Measurements from ENCODE around the gene MAP3K12.

The MAP3K12 gene

DNA sequence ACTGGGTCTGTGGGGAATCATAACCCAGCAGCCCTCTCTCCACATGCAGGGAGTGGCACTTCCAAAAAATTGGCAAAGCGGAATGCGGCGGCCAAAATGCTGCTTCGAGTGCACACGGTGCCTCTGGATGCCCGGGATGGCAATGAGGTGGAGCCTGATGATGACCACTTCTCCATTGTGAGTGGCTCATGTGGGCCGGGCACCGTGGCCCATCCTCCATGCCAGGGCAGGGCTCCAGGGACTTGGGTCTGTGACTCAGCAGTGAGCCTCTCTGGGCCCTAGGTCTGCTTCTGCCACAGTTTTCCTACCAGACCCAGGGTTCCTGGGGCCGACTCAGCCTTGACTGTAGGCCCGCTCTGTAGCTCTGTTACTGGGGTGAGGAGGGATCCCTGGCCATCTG lies 5.8 kb upstream of the MAP3K12 start:
- Histone ChIP-seq H2BK5ac (ENCODE audit: low read depth, low read length, poor library complexity, severe bottlenecking) (no peak overlapping the region), H2AFZ (ENCODE audit: low read depth, low read length) (no peak overlapping the region), H3K27me3 (ENCODE audit: control insufficient read depth in 1 of 2, insufficient read depth in 1 of 2, low read length in 2 of 2) (no peaks in the 10 kb centered on the region), H3K4me2 (ENCODE audit: low read length, poor library complexity, severe bottlenecking) (no peak overlapping the region), H3K9ac (ENCODE audit: low read length) (peak overlapping the region; percentile 51), H3K23ac (ENCODE audit: low read length in 2 of 2) (no peak overlapping the region), H4K8ac (ENCODE audit: low read length) (no peak overlapping the region), H3K9me3 (ENCODE audit: control insufficient read depth, low read length) (no peaks in the 10 kb centered on the region), H3K4me3 (ENCODE audit: insufficient read depth in 1 of 2, low read depth in 1 of 2, low read length in 2 of 2) (no peak overlapping the region), H3K14ac (ENCODE audit: low read length in 2 of 2) (no peak overlapping the region), H3K4ac (ENCODE audit: low read depth in 1 of 2, low read length in 2 of 2) (no peak overlapping the region), H2BK15ac (ENCODE audit: low read depth, poor library complexity, severe bottlenecking) (no peak overlapping the region), H3K79me1 (replicated peaks; ENCODE audit: low read length, poor library complexity, severe bottlenecking) (peaks cover 36% of the 10 kb centered on the region), H4K91ac (ENCODE audit: low read length) (no peak overlapping the region), H3K27ac (ENCODE audit: low read length, poor library complexity, severe bottlenecking) (no peak overlapping the region), H2AK5ac (ENCODE audit: low read length, severe bottlenecking) (no peak overlapping the region), H3K4me1 (ENCODE audit: control insufficient read depth, insufficient read depth, low read depth, low read length) (peaks cover 18% of the 10 kb centered on the region), H2BK12ac (ENCODE audit: low read length in 2 of 2) (no peak overlapping the region), H3K36me3 (ENCODE audit: control insufficient read depth in 1 of 2, insufficient read depth in 2 of 2, low read depth in 1 of 2, low read length in 2 of 2) (peaks cover 52 to 57% of the 10 kb centered on the region in 2 experiments), H3K18ac (ENCODE audit: low read depth in 1 of 2, low read length in 2 of 2) (no peak overlapping the region), H2BK120ac (ENCODE audit: low read depth, low read length) (no peak overlapping the region)
- no peak for DNase-seq
- 94% methylated on average over 10 of the region's 10 CpGs for WGBS

DNA sequence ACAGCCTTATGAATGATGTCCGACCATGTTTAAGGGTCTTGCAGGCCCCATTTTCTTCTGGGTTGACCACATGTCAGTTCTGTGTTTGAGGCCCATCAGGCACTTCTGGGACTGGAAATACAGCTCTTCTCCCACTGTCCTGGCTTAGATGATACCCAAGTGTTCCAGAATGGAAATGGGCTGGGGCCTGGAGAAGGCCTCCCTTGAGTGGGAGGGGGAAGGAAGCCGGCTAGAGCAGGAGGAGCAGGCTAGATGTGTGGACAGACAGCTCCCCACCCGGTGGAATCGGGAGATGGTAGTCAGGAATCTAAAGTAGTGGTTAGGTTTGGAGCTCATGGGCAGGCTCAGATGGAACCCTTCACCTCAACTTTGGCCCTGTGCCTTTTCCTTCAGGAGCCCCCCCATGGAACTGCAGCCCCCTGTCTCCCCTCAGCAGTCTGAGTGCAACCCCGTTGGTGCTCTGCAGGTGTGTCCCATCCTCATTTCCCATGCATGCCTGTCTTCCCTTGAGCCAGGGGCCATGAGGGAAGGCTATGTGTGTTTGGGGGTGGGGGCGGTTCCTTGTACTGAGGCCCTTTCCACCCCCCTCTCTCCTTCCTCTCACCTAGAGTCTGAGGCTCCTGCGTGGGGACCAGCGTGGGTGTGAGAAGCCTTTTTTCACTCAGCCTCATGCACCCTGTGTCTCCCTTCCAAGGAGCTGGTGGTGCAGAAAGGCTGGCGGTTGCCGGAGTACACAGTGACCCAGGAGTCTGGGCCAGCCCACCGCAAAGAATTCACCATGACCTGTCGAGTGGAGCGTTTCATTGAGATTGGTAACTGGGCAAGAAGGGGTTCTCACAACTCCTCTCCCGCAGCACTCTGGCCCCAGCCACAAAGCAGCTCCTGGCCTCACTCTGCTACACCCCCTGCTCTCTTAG lies 5.0 kb upstream of the MAP3K12 start:
- H2BK12ac ChIP-seq (ENCODE audit: low read length in 2 of 2): no peak overlapping the region
- H3K4me2 ChIP-seq (ENCODE audit: low read length, poor library complexity, severe bottlenecking): no peak overlapping the region
- no peak overlapping the region for H4K91ac ChIP-seq (ENCODE audit: low read length)
- peaks cover 36% of the 10 kb centered on the region for H3K79me1 ChIP-seq (replicated peaks; ENCODE audit: low read length, poor library complexity, severe bottlenecking)
- no peak overlapping the region for H2BK5ac ChIP-seq (ENCODE audit: low read depth, low read length, poor library complexity, severe bottlenecking)
- H3K27me3 ChIP-seq (ENCODE audit: control insufficient read depth in 1 of 2, insufficient read depth in 1 of 2, low read length in 2 of 2): no peaks in the 10 kb centered on the region
- peak overlapping the region; percentile 100 for H3K9ac ChIP-seq (ENCODE audit: low read length)
- peaks cover 48 to 56% of the 10 kb centered on the region in 2 experiments for H3K36me3 ChIP-seq (ENCODE audit: control insufficient read depth in 1 of 2, insufficient read depth in 2 of 2, low read depth in 1 of 2, low read length in 2 of 2)
- no peak overlapping the region for H3K4me3 ChIP-seq (ENCODE audit: insufficient read depth in 1 of 2, low read depth in 1 of 2, low read length in 2 of 2)
- no peak overlapping the region for H4K8ac ChIP-seq (ENCODE audit: low read length)
- H3K9me3 ChIP-seq (ENCODE audit: control insufficient read depth, low read length): no peaks in the 10 kb centered on the region
- no peak overlapping the region for H3K4ac ChIP-seq (ENCODE audit: low read depth in 1 of 2, low read length in 2 of 2)
- DNase-seq: no peak
- H2AK5ac ChIP-seq (ENCODE audit: low read length, severe bottlenecking): no peak overlapping the region
- H3K4me1 ChIP-seq (ENCODE audit: control insufficient read depth, insufficient read depth, low read depth, low read length): peaks cover 21% of the 10 kb centered on the region
- no peak overlapping the region for H2BK120ac ChIP-seq (ENCODE audit: low read depth, low read length)
- no peak overlapping the region for H3K23ac ChIP-seq (ENCODE audit: low read length in 2 of 2)
- 88% methylated on average over 12 of the region's 14 CpGs for WGBS
- no peak overlapping the region for H3K14ac ChIP-seq (ENCODE audit: low read length in 2 of 2)
- no peak overlapping the region for H2AFZ ChIP-seq (ENCODE audit: low read depth, low read length)
- no peak overlapping the region for H2BK15ac ChIP-seq (ENCODE audit: low read depth, poor library complexity, severe bottlenecking)
- H3K27ac ChIP-seq (ENCODE audit: low read length, poor library complexity, severe bottlenecking): no peak overlapping the region
- no peak overlapping the region for H3K18ac ChIP-seq (ENCODE audit: low read depth in 1 of 2, low read length in 2 of 2)

GRCh38 chr12:53502983-53503728 lies 3.9 kb upstream of the MAP3K12 start:
- Histone ChIP-seq H3K4me1 (ENCODE audit: control insufficient read depth, insufficient read depth, low read depth, low read length) (peaks cover 27% of the 10 kb centered on the region), H3K14ac (ENCODE audit: low read length in 2 of 2) (no peak overlapping the region), H4K91ac (ENCODE audit: low read length) (no peak overlapping the region), H3K23ac (ENCODE audit: low read length in 2 of 2) (no peak overlapping the region), H3K9ac (ENCODE audit: low read length) (peak overlapping the region; percentile 100), H2AK5ac (ENCODE audit: low read length, severe bottlenecking) (no peak overlapping the region), H3K18ac (ENCODE audit: low read depth in 1 of 2, low read length in 2 of 2) (no peak overlapping the region), H3K36me3 (ENCODE audit: control insufficient read depth in 1 of 2, insufficient read depth in 2 of 2, low read depth in 1 of 2, low read length in 2 of 2) (peaks cover 42 to 50% of the 10 kb centered on the region in 2 experiments), H3K27me3 (ENCODE audit: control insufficient read depth in 1 of 2, insufficient read depth in 1 of 2, low read length in 2 of 2) (no peaks in the 10 kb centered on the region), H4K8ac (ENCODE audit: low read length) (no peak overlapping the region), H3K4ac (ENCODE audit: low read depth in 1 of 2, low read length in 2 of 2) (no peak overlapping the region), H3K4me3 (ENCODE audit: insufficient read depth in 1 of 2, low read depth in 1 of 2, low read length in 2 of 2) (peak overlapping the region in 1 of 2 experiments; percentile 94), H2AFZ (ENCODE audit: low read depth, low read length) (no peak overlapping the region), H2BK15ac (ENCODE audit: low read depth, poor library complexity, severe bottlenecking) (no peak overlapping the region), H3K27ac (ENCODE audit: low read length, poor library complexity, severe bottlenecking) (no peak overlapping the region), H2BK12ac (ENCODE audit: low read length in 2 of 2) (no peak overlapping the region), H2BK120ac (ENCODE audit: low read depth, low read length) (no peak overlapping the region), H2BK5ac (ENCODE audit: low read depth, low read length, poor library complexity, severe bottlenecking) (no peak overlapping the region), H3K4me2 (ENCODE audit: low read length, poor library complexity, severe bottlenecking) (no peak overlapping the region), H3K79me1 (replicated peaks; ENCODE audit: low read length, poor library complexity, severe bottlenecking) (peaks cover 41% of the 10 kb centered on the region), H3K9me3 (ENCODE audit: control insufficient read depth, low read length) (no peaks in the 10 kb centered on the region)
- no peak for DNase-seq
- 92% methylated on average over 8 of the region's 10 CpGs for WGBS

DNA sequence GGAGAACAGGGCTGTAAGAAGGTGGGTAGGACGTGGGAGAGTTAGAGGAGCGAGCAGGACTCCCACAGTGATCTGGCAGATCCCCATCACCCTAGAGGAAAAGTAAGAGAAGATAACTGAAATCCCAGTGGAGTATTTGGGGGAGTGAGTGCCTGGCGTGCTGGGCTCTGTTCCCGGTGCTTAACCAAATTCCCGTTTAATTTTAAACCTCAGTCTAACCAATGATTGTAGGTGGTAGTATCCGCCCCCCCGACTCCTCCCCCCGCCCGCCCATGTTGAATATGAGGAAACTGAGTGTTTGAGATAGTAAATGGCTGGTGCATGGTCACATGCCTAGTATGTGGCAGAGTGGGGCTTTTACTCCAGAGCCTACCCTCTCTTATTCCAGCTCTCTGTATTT lies 3.1 kb upstream of the MAP3K12 start:
- H3K14ac ChIP-seq (ENCODE audit: low read length in 2 of 2): no peak overlapping the region
- H4K8ac ChIP-seq (ENCODE audit: low read length): peak overlapping the region; percentile 100
- H3K9me3 ChIP-seq (ENCODE audit: control insufficient read depth, low read length): no peaks in the 10 kb centered on the region
- 91% methylated on average over 5 of the region's 9 CpGs for WGBS
- no peak overlapping the region for H2BK5ac ChIP-seq (ENCODE audit: low read depth, low read length, poor library complexity, severe bottlenecking)
- no peaks in the 10 kb centered on the region for H3K27me3 ChIP-seq (ENCODE audit: control insufficient read depth in 1 of 2, insufficient read depth in 1 of 2, low read length in 2 of 2)
- H2AFZ ChIP-seq (ENCODE audit: low read depth, low read length): no peak overlapping the region
- no peak overlapping the region for H2BK15ac ChIP-seq (ENCODE audit: low read depth, poor library complexity, severe bottlenecking)
- peaks cover 32% of the 10 kb centered on the region for H3K4me1 ChIP-seq (ENCODE audit: control insufficient read depth, insufficient read depth, low read depth, low read length)
- peaks cover 43 to 47% of the 10 kb centered on the region in 2 experiments for H3K36me3 ChIP-seq (ENCODE audit: control insufficient read depth in 1 of 2, insufficient read depth in 2 of 2, low read depth in 1 of 2, low read length in 2 of 2)
- peak overlapping the region; percentile 55 for H2AK5ac ChIP-seq (ENCODE audit: low read length, severe bottlenecking)
- peak overlapping the region in 1 of 2 experiments; percentile 37 for H3K18ac ChIP-seq (ENCODE audit: low read depth in 1 of 2, low read length in 2 of 2)
- peak overlapping the region; percentile 84 for H3K4me2 ChIP-seq (ENCODE audit: low read length, poor library complexity, severe bottlenecking)
- no peak overlapping the region for H2BK12ac ChIP-seq (ENCODE audit: low read length in 2 of 2)
- no peak for DNase-seq
- H3K23ac ChIP-seq (ENCODE audit: low read length in 2 of 2): no peak overlapping the region
- H3K27ac ChIP-seq (ENCODE audit: low read length, poor library complexity, severe bottlenecking): no peak overlapping the region
- no peak overlapping the region for H3K4ac ChIP-seq (ENCODE audit: low read depth in 1 of 2, low read length in 2 of 2)
- H3K4me3 ChIP-seq (ENCODE audit: insufficient read depth in 1 of 2, low read depth in 1 of 2, low read length in 2 of 2): peak overlapping the region in 1 of 2 experiments; percentile 94
- peaks cover 46% of the 10 kb centered on the region for H3K79me1 ChIP-seq (replicated peaks; ENCODE audit: low read length, poor library complexity, severe bottlenecking)
- no peak overlapping the region for H4K91ac ChIP-seq (ENCODE audit: low read length)
- peak overlapping the region; percentile 100 for H3K9ac ChIP-seq (ENCODE audit: low read length)
- H2BK120ac ChIP-seq (ENCODE audit: low read depth, low read length): no peak overlapping the region

All from mesenchymal stem cell (in vitro differentiated cells and primary cell).